ENCODE measurements around the gene PWP2.

- no peak for TF ChIP-seq JUN (IDR thresholded peaks at IDR 0.05; ENCODE audit: borderline replicate concordance, insufficient read depth, insufficient read length, low read depth)
- TF ChIP-seq, protein P1, sequence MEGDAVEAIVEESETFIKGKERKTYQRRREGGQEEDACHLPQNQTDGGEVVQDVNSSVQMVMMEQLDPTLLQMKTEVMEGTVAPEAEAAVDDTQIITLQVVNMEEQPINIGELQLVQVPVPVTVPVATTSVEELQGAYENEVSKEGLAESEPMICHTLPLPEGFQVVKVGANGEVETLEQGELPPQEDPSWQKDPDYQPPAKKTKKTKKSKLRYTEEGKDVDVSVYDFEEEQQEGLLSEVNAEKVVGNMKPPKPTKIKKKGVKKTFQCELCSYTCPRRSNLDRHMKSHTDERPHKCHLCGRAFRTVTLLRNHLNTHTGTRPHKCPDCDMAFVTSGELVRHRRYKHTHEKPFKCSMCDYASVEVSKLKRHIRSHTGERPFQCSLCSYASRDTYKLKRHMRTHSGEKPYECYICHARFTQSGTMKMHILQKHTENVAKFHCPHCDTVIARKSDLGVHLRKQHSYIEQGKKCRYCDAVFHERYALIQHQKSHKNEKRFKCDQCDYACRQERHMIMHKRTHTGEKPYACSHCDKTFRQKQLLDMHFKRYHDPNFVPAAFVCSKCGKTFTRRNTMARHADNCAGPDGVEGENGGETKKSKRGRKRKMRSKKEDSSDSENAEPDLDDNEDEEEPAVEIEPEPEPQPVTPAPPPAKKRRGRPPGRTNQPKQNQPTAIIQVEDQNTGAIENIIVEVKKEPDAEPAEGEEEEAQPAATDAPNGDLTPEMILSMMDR (IDR thresholded peaks at IDR 0.05; ENCODE audit: extremely low read depth in 1 of 2, insufficient read depth in 1 of 2, low read depth in 1 of 2, low read length in 2 of 2), result no peak
- TF ChIP-seq POLR2A (IDR thresholded peaks at IDR 0.05; ENCODE audit: low read depth, low read length), result no peak
- TF ChIP-seq POLR2AphosphoS5 (IDR thresholded peaks at IDR 0.05; ENCODE audit: insufficient read depth, low read depth, low read length), result no peak
Observed at GRCh38 chr21:44059710-44060109, 47.5 kb upstream of the PWP2 start.

Measured in endothelial cell of umbilical vein (primary cell).